OCI-LY1 (cell line): ENCODE data around the gene NDC1.
A peak's percentile ranks its signal among the peaks of the same experiment; 100 is the strongest.

Experiments
- H2AFZ ChIP-seq: fragments of 200-600 bp; sonication (generic), shearing (Covaris generic); 2 replicates; pipeline ENCODE4 v1.6.0; 2014; ENCODE audit warnings: antibody characterized with exemption, mild to moderate bottlenecking, low read length
- H3F3A ChIP-seq: fragments of 200-600 bp; sonication (generic), shearing (Covaris generic); 2 replicates; pipeline ENCODE4 v1.6.0; 2014; ENCODE audit warnings: mild to moderate bottlenecking, antibody characterized with exemption, low read length, moderate library complexity; ENCODE audit not compliant: insufficient read depth
- H3K27ac ChIP-seq: fragments of 200-600 bp; sonication (generic); 2 replicates; pipeline ENCODE4 v1.5.1; 2014; ENCODE audit warnings: low read length, mixed run types, mild to moderate bottlenecking, low read depth; ENCODE audit not compliant: poor library complexity, severe bottlenecking
- H3K27me3 ChIP-seq: fragments of 200-600 bp; sonication (generic); 2 replicates; pipeline ENCODE4 v1.6.0; 2014; ENCODE audit warnings: antibody characterized with exemption, mild to moderate bottlenecking, low read length, moderate library complexity; ENCODE audit not compliant: insufficient read depth
- H3K36me3 ChIP-seq: fragments of 200-600 bp; sonication (generic); 2 replicates; pipeline ENCODE4 v1.6.1; 2014; ENCODE audit warnings: mild to moderate bottlenecking, antibody characterized with exemption, low read length, moderate library complexity, mixed read lengths; ENCODE audit not compliant: insufficient read depth
- H3K4me1 ChIP-seq: fragments of 200-600 bp; sonication (generic); 2 replicates; pipeline ENCODE4 v1.5.1; 2014; ENCODE audit warnings: mild to moderate bottlenecking, low read length, moderate library complexity; ENCODE audit not compliant: insufficient read depth, severe bottlenecking
- H3K4me2 ChIP-seq: fragments of 200-600 bp; sonication (generic), shearing (Covaris generic); 2 replicates; pipeline ENCODE4 v1.6.1; 2014; ENCODE audit warnings: low read length
- H3K4me3 ChIP-seq: fragments of 200-600 bp; sonication (generic); 2 replicates; pipeline ENCODE4 v1.5.1; 2014; ENCODE audit warnings: low read length, low read depth, mild to moderate bottlenecking, mixed read lengths; ENCODE audit not compliant: poor library complexity, severe bottlenecking
- H3K79me2 ChIP-seq: fragments of 200-600 bp; shearing (Covaris generic); 2 replicates; pipeline ENCODE4 v1.6.1; 2016; ENCODE audit warnings: mixed run types, low read length, mixed read lengths; ENCODE audit not compliant: insufficient read depth
- H3K9ac ChIP-seq: fragments of 200-600 bp; sonication (generic), shearing (Covaris generic); 2 replicates; pipeline ENCODE4 v1.6.1; 2014; ENCODE audit warnings: mild to moderate bottlenecking, low read length, mixed read lengths
- H3K9me2 ChIP-seq: fragments of 200-600 bp; sonication (generic), shearing (Covaris generic); 2 replicates; pipeline ENCODE4 v1.6.1; 2014; ENCODE audit warnings: low read depth, mild to moderate bottlenecking, low read length, mixed read lengths
- H3K9me3 ChIP-seq: fragments of 200-600 bp; shearing (Covaris generic); 2 replicates; pipeline ENCODE4 v1.6.1; 2014; ENCODE audit warnings: low read length, mixed read lengths
- H4K20me1 ChIP-seq: fragments of 200-600 bp; sonication (generic), shearing (Covaris generic); 2 replicates; pipeline ENCODE4 v1.6.0; 2016; ENCODE audit warnings: mild to moderate bottlenecking, low read length; ENCODE audit not compliant: insufficient read depth
- CTCF ChIP-seq: fragments of 200-600 bp; sonication (generic), shearing (Covaris generic); IDR thresholded peaks from 2 replicates; pipeline ENCODE4 v1.5.1; 2017; ENCODE audit warnings: mild to moderate bottlenecking, antibody characterized with exemption, low read length, moderate library complexity, mixed read lengths
- EZH2 ChIP-seq: fragments of 200-600 bp; sonication (generic), shearing (Covaris generic); IDR thresholded peaks from 2 replicates; pipeline ENCODE4 v1.8.0; 2017; ENCODE audit warnings: borderline replicate concordance, mixed run types, mild to moderate bottlenecking, antibody characterized with exemption, low read length, moderate library complexity, mixed read lengths

The NDC1 gene

GRCh38 chr1:53834776-53835175 is 3.3 kb downstream of the NDC1 start:
- Histone ChIP-seq H3F3A (no peaks in the 10 kb centered on the region), H3K4me2 (peak overlapping the region; percentile 62), H3K79me2 (peaks cover 66% of the 10 kb centered on the region), H3K9me3 (no peaks in the 10 kb centered on the region), H4K20me1 (no peaks in the 10 kb centered on the region), H3K36me3 (peaks cover 38% of the 10 kb centered on the region), H3K4me3 (peak overlapping the region; percentile 98), H3K9me2 (no peaks in the 10 kb centered on the region), H2AFZ (no peak overlapping the region), H3K27me3 (no peaks in the 10 kb centered on the region), H3K4me1 (peaks cover 37% of the 10 kb centered on the region), H3K27ac (peak overlapping the region; percentile 88), H3K9ac (peak overlapping the region; percentile 99)
- TF ChIP-seq CTCF, result no peak
- TF ChIP-seq EZH2, result no peak

GRCh38 chr1:53833393-53833792 is 4.7 kb downstream of the NDC1 start:
- H3K9me2 ChIP-seq, result no peaks in the 10 kb centered on the region
- H3K9me3 ChIP-seq, result no peaks in the 10 kb centered on the region
- no peak overlapping the region for H3K27ac ChIP-seq
- no peaks in the 10 kb centered on the region for H4K20me1 ChIP-seq
- no peaks in the 10 kb centered on the region for H3F3A ChIP-seq
- peaks cover 31% of the 10 kb centered on the region for H3K4me1 ChIP-seq
- peaks cover 50% of the 10 kb centered on the region for H3K36me3 ChIP-seq
- H3K4me2 ChIP-seq, result no peak overlapping the region
- H3K79me2 ChIP-seq, result peaks cover 66% of the 10 kb centered on the region
- no peaks in the 10 kb centered on the region for H3K27me3 ChIP-seq
- TF ChIP-seq CTCF (no peak), EZH2 (no peak)
- no peak overlapping the region for H2AFZ ChIP-seq
- H3K9ac ChIP-seq, result no peak overlapping the region
- no peak overlapping the region for H3K4me3 ChIP-seq

GRCh38 chr1:53826367-53826766 is 11.7 kb downstream of the NDC1 start:
- Histone ChIP-seq H3K4me3 (no peak overlapping the region), H3K9me3 (no peaks in the 10 kb centered on the region), H3K4me1 (peaks cover 27% of the 10 kb centered on the region), H3K79me2 (peaks cover 11% of the 10 kb centered on the region; the same call in 1 of the 2 replicates), H3F3A (no peaks in the 10 kb centered on the region), H3K27ac (peak overlapping the region; percentile 10), H4K20me1 (no peaks in the 10 kb centered on the region), H3K9ac (no peak overlapping the region; the same call in 1 of the 2 replicates), H3K27me3 (no peaks in the 10 kb centered on the region), H2AFZ (no peak overlapping the region), H3K36me3 (peaks cover 80% of the 10 kb centered on the region), H3K9me2 (no peaks in the 10 kb centered on the region), H3K4me2 (no peak overlapping the region; the same call in 1 of the 2 replicates)
- no peak for TF ChIP-seq EZH2
- TF ChIP-seq CTCF, result peak; percentile 19; the same call in 1 of the 2 replicates
